ENCODE measurements around the gene CASP4. TPM values are rescaled to one million over a fixed set of nuclear protein-coding genes. Genes with fewer than 3 reads are reported as not detected.

Gene CASP4
- total and polyA plus RNA-seq, 4 donors, result 63.0 to 188 (median 129) TPM

GRCh38 chr11:104956528-104956927 lies 11.8 kb downstream of the CASP4 start:
- H3K27ac ChIP-seq (ENCODE audit: low read depth in 1 of 2, low read length in 1 of 2), result no peak overlapping the region
- H3K9me3 ChIP-seq (ENCODE audit: control insufficient read depth in 4 of 4, insufficient read depth in 3 of 4, low read length in 3 of 4), result no peaks in the 10 kb centered on the region
- peaks cover 0 to 4% (median 0%) of the 10 kb centered on the region in 5 donors for H3K4me1 ChIP-seq (ENCODE audit: control insufficient read depth in 5 of 5, insufficient read depth in 5 of 5, low read length in 5 of 5)
- TF ChIP-seq CTCF (IDR thresholded peaks at IDR 0.05; ENCODE audit: control extremely low read depth, extremely low read depth), result no peak
- no peaks in the 10 kb centered on the region for H3K27me3 ChIP-seq (ENCODE audit: control insufficient read depth in 3 of 3, insufficient read depth in 3 of 3, low read length in 2 of 3)
- peaks cover 0 to 15% (median 8%) of the 10 kb centered on the region in 4 donors for H3K36me3 ChIP-seq (ENCODE audit: control insufficient read depth in 4 of 4, insufficient read depth in 4 of 4, low read length in 4 of 4)
- ATAC-seq (ENCODE audit: insufficient read depth, low FRiP score) (peak; percentile 44), DNase-seq (no peak)
- H3K4me3 ChIP-seq, result no peak overlapping the region
- H3K9ac ChIP-seq (ENCODE audit: insufficient read depth in 1 of 2, low read length in 2 of 2), result no peak overlapping the region

- peaks cover 0 to 1% (median 0%) of the 10 kb centered on the region in 5 donors for H3K4me1 ChIP-seq (ENCODE audit: control insufficient read depth in 5 of 5, insufficient read depth in 5 of 5, low read length in 5 of 5)
- ATAC-seq (ENCODE audit: insufficient read depth, low FRiP score), result peak; percentile 60
- peak in 2 of 3 donors; percentile 15 to 21 for DNase-seq
- H3K4me3 ChIP-seq, result no peak overlapping the region
- peak; percentile 24 for TF ChIP-seq CTCF (IDR thresholded peaks at IDR 0.05; ENCODE audit: control extremely low read depth, extremely low read depth)
- 12 to 14% methylated on average over 2 of the region's 2 CpGs for WGBS, 2 donors
- H3K9ac ChIP-seq (ENCODE audit: insufficient read depth in 1 of 2, low read length in 2 of 2), result no peak overlapping the region
- H3K36me3 ChIP-seq (ENCODE audit: control insufficient read depth in 4 of 4, insufficient read depth in 4 of 4, low read length in 4 of 4), result peaks cover 28 to 42% (median 37%) of the 10 kb centered on the region in 4 donors
- H3K27me3 ChIP-seq (ENCODE audit: control insufficient read depth in 3 of 3, insufficient read depth in 3 of 3, low read length in 2 of 3), result no peaks in the 10 kb centered on the region
- no peaks in the 10 kb centered on the region for H3K9me3 ChIP-seq (ENCODE audit: control insufficient read depth in 4 of 4, insufficient read depth in 3 of 4, low read length in 3 of 4)
- no peak overlapping the region for H3K27ac ChIP-seq (ENCODE audit: low read depth in 1 of 2, low read length in 1 of 2)
Measured at GRCh38 chr11:104946907-104947306, 21.5 kb downstream of the CASP4 start.

GRCh38 chr11:104944076-104944475 lies 24.3 kb downstream of the CASP4 start:
- no peak for TF ChIP-seq CTCF (IDR thresholded peaks at IDR 0.05; ENCODE audit: control extremely low read depth, extremely low read depth)
- no peaks in the 10 kb centered on the region for H3K27me3 ChIP-seq (ENCODE audit: control insufficient read depth in 3 of 3, insufficient read depth in 3 of 3, low read length in 2 of 3)
- H3K4me1 ChIP-seq (ENCODE audit: control insufficient read depth in 5 of 5, insufficient read depth in 5 of 5, low read length in 5 of 5), result no peaks in the 10 kb centered on the region
- ATAC-seq (ENCODE audit: insufficient read depth, low FRiP score) (no peak), DNase-seq (no peak)
- H3K36me3 ChIP-seq (ENCODE audit: control insufficient read depth in 4 of 4, insufficient read depth in 4 of 4, low read length in 4 of 4), result peaks cover 13 to 25% (median 25%) of the 10 kb centered on the region in 4 donors
- H3K9ac ChIP-seq (ENCODE audit: insufficient read depth in 1 of 2, low read length in 2 of 2), result no peak overlapping the region
- no peak overlapping the region for H3K4me3 ChIP-seq
- H3K9me3 ChIP-seq (ENCODE audit: control insufficient read depth in 4 of 4, insufficient read depth in 3 of 4, low read length in 3 of 4), result no peaks in the 10 kb centered on the region
- H3K27ac ChIP-seq (ENCODE audit: low read depth in 1 of 2, low read length in 1 of 2), result no peak overlapping the region

GRCh38 chr11:104943561-104943960 lies 24.8 kb downstream of the CASP4 start:
- DNase-seq (no peak), ATAC-seq (ENCODE audit: insufficient read depth, low FRiP score) (no peak)
- Histone ChIP-seq H3K9ac (ENCODE audit: insufficient read depth in 1 of 2, low read length in 2 of 2) (no peak overlapping the region), H3K36me3 (ENCODE audit: control insufficient read depth in 4 of 4, insufficient read depth in 4 of 4, low read length in 4 of 4) (peaks cover 12 to 24% (median 21%) of the 10 kb centered on the region in 4 donors), H3K4me3 (no peak overlapping the region), H3K27ac (ENCODE audit: low read depth in 1 of 2, low read length in 1 of 2) (no peak overlapping the region), H3K4me1 (ENCODE audit: control insufficient read depth in 5 of 5, insufficient read depth in 5 of 5, low read length in 5 of 5) (no peaks in the 10 kb centered on the region), H3K9me3 (ENCODE audit: control insufficient read depth in 4 of 4, insufficient read depth in 3 of 4, low read length in 3 of 4) (no peaks in the 10 kb centered on the region), H3K27me3 (ENCODE audit: control insufficient read depth in 3 of 3, insufficient read depth in 3 of 3, low read length in 2 of 3) (no peaks in the 10 kb centered on the region)
- 47 to 49% methylated on average over 2 of the region's 2 CpGs for WGBS, 2 donors
- no peak for TF ChIP-seq CTCF (IDR thresholded peaks at IDR 0.05; ENCODE audit: control extremely low read depth, extremely low read depth)

Measured in lung (tissue), 12 donors.